Choroid plexus epithelial cell (primary cell): ENCODE data around the gene CEP85L.
A peak's percentile ranks its signal among the peaks of the same experiment; 100 is the strongest.

Experiments used
- DNase-seq: peaks from one replicate; pipeline ENCODE4 v3.0.0-alpha.2; 2010; ENCODE audit warnings: low read depth
- H3K4me3 ChIP-seq: 2 replicates; pipeline ENCODE4 v1.5.1; 2011; ENCODE audit warnings: low read depth, mild to moderate bottlenecking, control low read depth, low read length, moderate library complexity
- CTCF ChIP-seq: conservative IDR thresholded peaks from 2 replicates; pipeline ENCODE4 v1.5.1; 2011; ENCODE audit warnings: low read depth, mild to moderate bottlenecking, control low read depth, inconsistent platforms, low read length, moderate library complexity

The CEP85L gene

GRCh38 chr6:118562959-118563358 lies 88.4 kb downstream of the CEP85L start:
- peak; percentile 39 for DNase-seq
- TF ChIP-seq CTCF = no peak
- no peak overlapping the region for H3K4me3 ChIP-seq

- DNase-seq = no peak
- no peak for TF ChIP-seq CTCF
- H3K4me3 ChIP-seq = no peak overlapping the region
These were observed 89.1 kb downstream of the CEP85L start for GRCh38 chr6:118562248-118562647.

GRCh38 chr6:118559659-118560058 lies 91.7 kb downstream of the CEP85L start:
- no peak for TF ChIP-seq CTCF

GRCh38 chr6:118558464-118559217 lies 92.8 kb downstream of the CEP85L start:
- peak; percentile 66 for DNase-seq
- H3K4me3 ChIP-seq = no peak overlapping the region
- no peak for TF ChIP-seq CTCF

More at GRCh38 chr6:118559659-118560058, 91.7 kb downstream of the CEP85L start:
- no peak overlapping the region for H3K4me3 ChIP-seq
- DNase-seq = no peak

GRCh38 chr6:118554698-118555097 lies 96.7 kb downstream of the CEP85L start:
- DNase-seq = no peak

GRCh38 chr6:118553132-118553531 lies 98.3 kb downstream of the CEP85L start:
- no peak overlapping the region for H3K4me3 ChIP-seq
- TF ChIP-seq CTCF = no peak
- no peak for DNase-seq

More at GRCh38 chr6:118554698-118555097, 96.7 kb downstream of the CEP85L start:
- no peak overlapping the region for H3K4me3 ChIP-seq
- no peak for TF ChIP-seq CTCF
